Activated naive CD8-positive, alpha-beta T cell (primary cell): ENCODE data around the gene C1QTNF8.

Source experiments
- H3K27ac Mint-ChIP-seq: one replicate; pipeline ENCODE4 v1.8.0; 2021; ENCODE audit warnings: mixed read lengths
- H3K27me3 Mint-ChIP-seq: one replicate; pipeline ENCODE4 v1.8.0; 2021; ENCODE audit warnings: mixed read lengths
- H3K36me3 Mint-ChIP-seq: one replicate; pipeline ENCODE4 v1.8.0; 2021; ENCODE audit warnings: mixed read lengths
- H3K4me1 Mint-ChIP-seq: one replicate; pipeline ENCODE4 v1.8.0; 2021; ENCODE audit warnings: low read depth, mixed read lengths
- H3K4me3 Mint-ChIP-seq: one replicate; pipeline ENCODE4 v1.8.0; 2021; ENCODE audit warnings: mild to moderate bottlenecking, mixed read lengths
- H3K9me3 Mint-ChIP-seq: one replicate; pipeline ENCODE4 v1.8.0; 2021; ENCODE audit warnings: low read depth, mixed read lengths

The C1QTNF8 gene

DNA sequence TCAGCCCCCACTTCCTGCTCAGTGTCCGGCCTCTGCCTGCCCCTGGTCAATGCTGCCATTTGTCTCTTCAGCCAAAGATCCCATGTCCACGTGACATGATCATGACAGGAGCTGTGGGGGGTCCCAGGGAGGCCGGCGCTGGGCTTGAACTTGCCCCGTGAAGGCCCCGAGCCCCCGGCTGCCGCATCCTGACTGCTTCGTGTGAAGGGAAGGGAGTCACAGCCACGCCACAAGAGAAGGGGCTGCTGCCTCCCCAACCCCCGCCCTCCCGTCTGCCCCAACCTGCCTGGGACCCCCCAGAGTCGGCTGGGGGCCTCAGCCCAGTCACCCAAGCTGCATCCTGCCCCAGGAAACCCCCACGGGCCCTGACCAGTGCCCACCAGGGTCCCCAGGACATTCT, 37.8 kb downstream of the C1QTNF8 start:
- H3K9me3 Mint-ChIP-seq = no peaks in the 10 kb centered on the region
- H3K4me1 Mint-ChIP-seq = no peaks in the 10 kb centered on the region
- peaks cover 3% of the 10 kb centered on the region for H3K36me3 Mint-ChIP-seq
- H3K4me3 Mint-ChIP-seq = no peak overlapping the region
- H3K27ac Mint-ChIP-seq = no peak overlapping the region
- H3K27me3 Mint-ChIP-seq = peaks cover 5% of the 10 kb centered on the region

- Mint-ChIP-seq H3K4me1 (no peaks in the 10 kb centered on the region), H3K9me3 (no peaks in the 10 kb centered on the region), H3K36me3 (peaks cover 3% of the 10 kb centered on the region), H3K4me3 (no peak overlapping the region), H3K27ac (no peak overlapping the region), H3K27me3 (peaks cover 5% of the 10 kb centered on the region)
Observed at GRCh38 chr16:1057252-1057932, 38.7 kb downstream of the C1QTNF8 start.

DNA sequence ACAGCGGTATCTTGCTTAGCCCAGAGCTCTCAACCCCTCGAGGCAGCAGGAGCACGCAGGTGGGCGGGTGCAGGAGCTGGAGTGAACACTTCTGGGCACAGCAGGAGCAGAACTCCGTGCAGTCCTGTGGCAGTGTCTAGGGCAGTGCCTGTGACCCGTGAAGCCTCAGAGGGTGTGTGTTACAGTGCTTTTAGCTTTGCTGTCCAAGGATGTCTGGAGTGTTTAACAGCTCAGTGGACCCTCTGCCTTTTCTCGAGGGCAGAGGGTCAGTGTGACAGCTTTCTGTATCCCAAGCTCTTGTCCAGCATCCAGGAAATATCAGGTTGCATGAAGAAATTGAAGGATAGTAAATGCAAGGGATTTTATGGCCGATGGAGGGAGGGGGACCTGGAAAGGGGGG, 39.8 kb downstream of the C1QTNF8 start:
- Mint-ChIP-seq H3K4me1 (no peaks in the 10 kb centered on the region), H3K27ac (no peak overlapping the region), H3K9me3 (no peaks in the 10 kb centered on the region), H3K36me3 (peaks cover 3% of the 10 kb centered on the region), H3K27me3 (peaks cover 4% of the 10 kb centered on the region), H3K4me3 (no peak overlapping the region)

DNA sequence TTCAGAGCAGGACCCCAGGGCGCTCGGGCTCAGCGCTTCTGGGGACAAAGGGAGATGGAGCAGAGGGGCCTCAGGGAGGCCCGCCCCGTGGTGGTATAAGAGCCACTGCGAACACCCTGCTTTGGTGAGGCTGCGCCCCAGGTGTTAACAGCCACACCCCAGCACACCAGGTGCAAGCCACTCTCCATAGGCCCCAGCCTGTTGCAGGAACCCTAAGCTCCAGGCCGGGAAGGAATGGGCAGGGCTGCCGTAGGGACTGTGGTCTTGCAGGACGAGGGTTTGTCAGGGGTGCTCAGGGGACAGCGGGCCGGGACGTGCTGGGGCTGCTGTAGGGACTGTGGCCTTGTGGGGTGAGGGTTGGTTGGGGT, 40.5 kb downstream of the C1QTNF8 start:
- H3K27me3 Mint-ChIP-seq = peaks cover 4% of the 10 kb centered on the region
- H3K4me3 Mint-ChIP-seq = no peak overlapping the region
- H3K36me3 Mint-ChIP-seq = peaks cover 3% of the 10 kb centered on the region
- H3K4me1 Mint-ChIP-seq = no peaks in the 10 kb centered on the region
- no peaks in the 10 kb centered on the region for H3K9me3 Mint-ChIP-seq
- no peak overlapping the region for H3K27ac Mint-ChIP-seq

DNA sequence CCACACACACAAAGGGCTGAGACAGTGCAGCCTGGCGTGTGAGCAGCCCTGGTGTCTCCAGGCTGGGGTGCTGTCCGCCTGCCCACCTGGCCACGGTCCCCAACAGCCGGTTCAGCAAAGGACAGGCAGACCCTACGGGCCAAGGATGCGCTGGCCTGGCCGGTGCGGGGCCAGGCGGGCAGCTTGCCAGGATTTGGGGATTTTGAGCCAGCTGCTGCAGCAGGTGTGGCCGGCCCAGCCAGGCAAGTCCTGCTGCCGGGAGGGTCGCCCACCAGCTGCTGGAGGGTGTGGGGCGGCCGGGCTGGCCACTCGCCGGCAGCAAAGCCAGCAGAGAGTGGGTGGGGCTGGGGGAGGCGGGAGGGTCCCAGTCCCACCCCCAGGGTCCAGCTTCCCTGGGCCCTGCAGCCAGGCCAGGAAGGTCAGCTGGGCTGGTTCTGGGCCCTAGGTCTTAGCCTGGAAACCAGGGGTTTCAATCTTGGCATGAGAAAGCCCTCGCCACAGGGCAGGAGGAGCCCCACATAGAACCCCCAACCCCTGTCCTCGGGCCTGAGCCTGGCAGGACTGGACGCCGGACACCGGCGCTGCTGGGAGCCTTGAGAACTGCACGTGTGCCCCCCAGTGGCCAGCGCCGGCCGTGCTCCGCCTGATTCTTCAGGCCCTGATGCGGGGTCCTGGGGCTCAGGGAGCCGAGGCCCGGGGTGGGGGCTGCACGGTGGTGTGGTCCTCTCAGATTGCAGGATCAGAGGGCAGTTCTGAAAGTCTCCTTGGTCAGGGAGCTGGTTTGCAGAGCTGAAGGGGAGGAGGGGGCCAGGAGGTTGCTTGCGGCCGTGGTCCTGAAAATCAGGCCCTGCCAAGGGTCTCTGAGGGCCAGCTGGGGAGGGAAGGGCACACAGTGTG, 41.1 kb downstream of the C1QTNF8 start:
- Mint-ChIP-seq H3K9me3 (no peaks in the 10 kb centered on the region), H3K4me3 (no peak overlapping the region), H3K27me3 (peaks cover 4% of the 10 kb centered on the region), H3K27ac (no peak overlapping the region), H3K36me3 (peaks cover 3% of the 10 kb centered on the region), H3K4me1 (no peaks in the 10 kb centered on the region)

- Mint-ChIP-seq H3K4me3 (no peak overlapping the region), H3K27me3 (no peaks in the 10 kb centered on the region), H3K36me3 (no peaks in the 10 kb centered on the region), H3K4me1 (no peaks in the 10 kb centered on the region), H3K9me3 (no peaks in the 10 kb centered on the region), H3K27ac (no peak overlapping the region)
Observed at GRCh38 chr16:1053700-1054368, 42.2 kb downstream of the C1QTNF8 start.

GRCh38 chr16:1053121-1053521, 42.9 kb downstream of the C1QTNF8 start:
- no peak overlapping the region for H3K27ac Mint-ChIP-seq
- H3K27me3 Mint-ChIP-seq = no peaks in the 10 kb centered on the region
- no peaks in the 10 kb centered on the region for H3K9me3 Mint-ChIP-seq
- H3K36me3 Mint-ChIP-seq = no peaks in the 10 kb centered on the region
- H3K4me1 Mint-ChIP-seq = no peaks in the 10 kb centered on the region
- no peak overlapping the region for H3K4me3 Mint-ChIP-seq

DNA sequence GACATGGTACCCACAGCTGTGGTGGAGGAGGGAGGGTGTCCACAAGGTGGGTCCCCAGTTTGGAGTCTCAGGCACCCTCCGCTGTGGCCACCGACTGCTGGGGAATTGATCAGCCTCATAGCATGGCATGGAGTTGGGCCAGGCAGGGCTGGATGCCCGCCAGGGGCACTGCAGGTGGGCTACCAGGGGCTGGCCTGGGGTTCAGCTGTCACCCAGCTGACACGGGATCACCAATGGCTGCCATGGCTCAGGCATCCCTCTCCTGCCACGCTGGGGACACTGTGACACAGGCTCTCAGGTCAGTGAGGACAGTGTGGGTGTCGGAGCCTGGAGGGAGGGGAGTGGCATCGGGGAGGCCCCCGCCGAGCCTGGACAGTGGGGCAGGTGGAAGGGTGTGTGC, 43.3 kb downstream of the C1QTNF8 start:
- H3K4me1 Mint-ChIP-seq = no peaks in the 10 kb centered on the region
- no peaks in the 10 kb centered on the region for H3K27me3 Mint-ChIP-seq
- no peaks in the 10 kb centered on the region for H3K9me3 Mint-ChIP-seq
- no peak overlapping the region for H3K27ac Mint-ChIP-seq
- no peak overlapping the region for H3K4me3 Mint-ChIP-seq
- H3K36me3 Mint-ChIP-seq = no peaks in the 10 kb centered on the region

GRCh38 chr16:1051446-1051845, 44.6 kb downstream of the C1QTNF8 start:
- Mint-ChIP-seq H3K4me3 (no peak overlapping the region), H3K27me3 (no peaks in the 10 kb centered on the region), H3K27ac (no peak overlapping the region), H3K9me3 (no peaks in the 10 kb centered on the region), H3K4me1 (no peaks in the 10 kb centered on the region), H3K36me3 (no peaks in the 10 kb centered on the region)

DNA sequence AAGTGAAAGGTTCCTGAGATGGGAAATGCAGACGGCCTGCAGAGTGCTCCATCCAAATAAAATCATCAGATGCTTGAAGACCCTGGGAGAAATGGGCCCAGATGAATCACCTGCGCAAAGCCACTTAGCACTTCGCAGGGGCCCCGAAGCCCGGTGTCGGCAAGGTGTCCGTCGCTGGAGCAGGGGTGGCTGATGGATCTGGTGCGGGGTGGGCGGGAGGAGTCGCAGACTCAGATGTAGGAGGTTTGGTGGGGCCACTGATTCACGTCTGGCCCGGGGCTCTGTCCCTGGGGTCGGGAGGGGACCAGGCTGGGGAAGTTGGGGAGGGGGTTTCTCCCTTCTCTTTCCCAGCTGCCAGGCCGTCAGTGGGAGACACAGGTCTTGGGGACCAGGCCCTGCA, 45.1 kb downstream of the C1QTNF8 start:
- H3K4me1 Mint-ChIP-seq = no peaks in the 10 kb centered on the region
- no peaks in the 10 kb centered on the region for H3K36me3 Mint-ChIP-seq
- H3K4me3 Mint-ChIP-seq = no peak overlapping the region
- H3K27ac Mint-ChIP-seq = no peak overlapping the region
- no peaks in the 10 kb centered on the region for H3K9me3 Mint-ChIP-seq
- H3K27me3 Mint-ChIP-seq = no peaks in the 10 kb centered on the region

GRCh38 chr16:1050516-1050915, 45.5 kb downstream of the C1QTNF8 start:
- no peaks in the 10 kb centered on the region for H3K4me1 Mint-ChIP-seq
- H3K27ac Mint-ChIP-seq = no peak overlapping the region
- H3K9me3 Mint-ChIP-seq = no peaks in the 10 kb centered on the region
- no peak overlapping the region for H3K4me3 Mint-ChIP-seq
- no peaks in the 10 kb centered on the region for H3K36me3 Mint-ChIP-seq
- no peaks in the 10 kb centered on the region for H3K27me3 Mint-ChIP-seq

DNA sequence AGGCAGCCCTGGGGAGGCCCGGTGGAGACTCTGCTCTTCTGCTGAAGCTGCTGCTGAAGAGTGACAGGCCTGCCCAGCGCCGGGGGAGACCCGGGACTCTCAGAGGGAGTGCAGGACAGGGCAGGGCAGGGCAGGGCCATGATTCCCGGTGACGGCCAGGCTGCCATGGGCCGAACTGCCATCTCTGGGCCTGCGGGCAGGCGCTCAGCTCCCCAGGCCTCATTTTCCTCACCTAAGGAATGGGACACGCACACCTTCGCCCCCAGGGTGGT, 46.1 kb downstream of the C1QTNF8 start:
- no peak overlapping the region for H3K4me3 Mint-ChIP-seq

GRCh38 chr16:1049113-1049975, 46.7 kb downstream of the C1QTNF8 start:
- Mint-ChIP-seq H3K4me1 (no peaks in the 10 kb centered on the region), H3K27ac (no peak overlapping the region), H3K9me3 (no peaks in the 10 kb centered on the region), H3K4me3 (no peak overlapping the region), H3K36me3 (no peaks in the 10 kb centered on the region), H3K27me3 (no peaks in the 10 kb centered on the region)

More for the DNA sequence above, 46.1 kb downstream of the C1QTNF8 start:
- Mint-ChIP-seq H3K27me3 (no peaks in the 10 kb centered on the region), H3K36me3 (no peaks in the 10 kb centered on the region), H3K4me1 (no peaks in the 10 kb centered on the region), H3K27ac (no peak overlapping the region), H3K9me3 (no peaks in the 10 kb centered on the region)

- Mint-ChIP-seq H3K27ac (no peak overlapping the region), H3K9me3 (no peaks in the 10 kb centered on the region), H3K4me1 (no peaks in the 10 kb centered on the region), H3K27me3 (no peaks in the 10 kb centered on the region), H3K36me3 (no peaks in the 10 kb centered on the region), H3K4me3 (no peak overlapping the region)
Observed at GRCh38 chr16:1048442-1049112, 47.5 kb downstream of the C1QTNF8 start.
